HCT116 (cell line): Measurements from ENCODE around the gene CERS3. TPM values are rescaled to one million over a fixed set of nuclear protein-coding genes. Genes with fewer than 3 reads are reported as not detected.

ENCODE experiments used
- ATAC-seq: fragments of 200-7000 bp; cut with Tn5 transposase; 2 replicates; pipeline ENCODE4 v1.9.1; 2020; ENCODE audit warnings: mild to moderate bottlenecking, moderate library complexity
- BruUV-seq: library from RNA; stranded (reverse); fragments of 400-500 nt; replicated peaks from 2 replicates; lab custom pipeline; 2021; lab: Mats Ljungman, UMichigan
- CTCF ChIA-PET: fragments of 300-600 bp; sonication (Branson Sonifier 250); formaldehyde crosslinking; loops from one replicate; lab custom pipeline; 2021; ENCODE audit warnings: antibody characterized with exemption; lab: Charles Lee
- POLR2A ChIA-PET: fragments of 300-600, 350-600 bp; sonication (Branson Sonifier 250); formaldehyde crosslinking; loops from one replicate; lab custom pipeline; 2021; ENCODE audit warnings: antibody characterized with exemption; lab: Charles Lee
- RAD21 ChIA-PET, 2 experiments: fragments of 300-600 bp; sonication (Branson Sonifier 250); formaldehyde crosslinking; loops; one replicate each; lab custom pipeline; 2023; ENCODE audit warnings: low total read pairs in 2 of 2; ENCODE audit not compliant: uncharacterized antibody in 2 of 2, unreplicated experiment in 2 of 2, low non-redundant PET in 1 of 2; lab: Charles Lee
- DNase-seq: peaks from one replicate; pipeline ENCODE4 v3.0.0-alpha.2; 2010; ENCODE audit warnings: low read depth, low spot score
- H2AFZ ChIP-seq: fragments of 200-600 bp; shearing (Covaris generic), sonication (generic); 2 replicates; pipeline ENCODE4 v1.6.1; 2017; ENCODE audit warnings: low read depth, mixed run types, mixed read lengths, antibody characterized with exemption, low read length; ENCODE audit not compliant: poor library complexity, severe bottlenecking
- H3K27ac ChIP-seq: 2 replicates; pipeline ENCODE4 v1.5.1; 2012; ENCODE audit warnings: low read depth, low read length
- H3K27me3 ChIP-seq: fragments of 200-600 bp; sonication (generic); 2 replicates; pipeline ENCODE4 v1.6.1; 2016; ENCODE audit warnings: mixed run types, low read length, mixed read lengths; ENCODE audit not compliant: insufficient read depth
- H3K36me3 ChIP-seq, 2 experiments: fragments of 200-500 bp in 1 of 2; fragments of 200-600 bp in 1 of 2; sonication (Bioruptor generic) in 1 of 2; sonication (generic) in 1 of 2; 2 replicates each; pipeline versions ENCODE4 v1.5.1 to v1.6.1; 2014 to 2016; ENCODE audit warnings: low read length in 2 of 2, inconsistent platforms in 1 of 2, mixed read lengths in 1 of 2, mixed run types in 1 of 2; ENCODE audit not compliant: insufficient read depth in 2 of 2, control insufficient read depth in 1 of 2
- H3K4me1 ChIP-seq, 2 experiments: fragments of 200-600 bp in 1 of 2; sonication (generic) in 1 of 2; 2 replicates each; pipeline versions ENCODE4 v1.5.1 to v1.6.1; 2012 to 2017; ENCODE audit warnings: low read length in 2 of 2, inconsistent platforms in 1 of 2, mild to moderate bottlenecking in 1 of 2, mixed read lengths in 1 of 2, mixed run types in 1 of 2, moderate library complexity in 1 of 2; ENCODE audit not compliant: insufficient read depth in 2 of 2, control insufficient read depth in 1 of 2
- H3K4me2 ChIP-seq: fragments of 200-600 bp; sonication (generic); 2 replicates; pipeline ENCODE4 v1.6.1; 2017; ENCODE audit warnings: mixed run types, low read length, mixed read lengths
- H3K4me3 ChIP-seq, 2 experiments: fragments of 200-600 bp in 1 of 2; sonication (generic) in 1 of 2; replicated peaks in 1 of 2; 2 replicates each; pipeline ENCODE4 v1.5.1; 2011 to 2016; ENCODE audit warnings: low read length in 2 of 2, control low read depth in 1 of 2, low read depth in 1 of 2, mild to moderate bottlenecking in 1 of 2, mixed read lengths in 1 of 2, mixed run types in 1 of 2
- H3K79me2 ChIP-seq: fragments of 200-600 bp; sonication (generic); 2 replicates; pipeline ENCODE4 v1.6.1; 2017; ENCODE audit warnings: mild to moderate bottlenecking, mixed run types, low read length, moderate library complexity, mixed read lengths; ENCODE audit not compliant: insufficient read depth
- H3K9ac ChIP-seq: fragments of 200-600 bp; sonication (generic); 2 replicates; pipeline ENCODE4 v1.6.1; 2016; ENCODE audit warnings: low read length, mixed read lengths
- H3K9me2 ChIP-seq: fragments of 200-600 bp; sonication (generic), shearing (Covaris generic); 2 replicates; pipeline ENCODE4 v1.6.1; 2017; ENCODE audit warnings: mixed run types, mild to moderate bottlenecking, moderate library complexity; ENCODE audit not compliant: insufficient read depth
- H3K9me3 ChIP-seq, 2 experiments: fragments of 200-500 bp in 1 of 2; fragments of 200-600 bp in 1 of 2; sonication (Bioruptor generic) in 1 of 2; sonication (generic) in 1 of 2; 2 replicates each; pipeline ENCODE4 v1.6.1; 2014 to 2017; ENCODE audit warnings: low read length in 2 of 2, mixed read lengths in 2 of 2, inconsistent platforms in 1 of 2, low read depth in 1 of 2, mild to moderate bottlenecking in 1 of 2, mixed run types in 1 of 2, moderate library complexity in 1 of 2; ENCODE audit not compliant: control insufficient read depth in 1 of 2, insufficient read depth in 1 of 2
- H4K20me1 ChIP-seq: fragments of 200-600 bp; sonication (generic), shearing (Covaris generic); 2 replicates; pipeline ENCODE4 v1.6.1; 2017; ENCODE audit warnings: mixed run types, mild to moderate bottlenecking, moderate library complexity; ENCODE audit not compliant: insufficient read depth
- EGR1 ChIP-seq: IDR thresholded peaks from 2 replicates; pipeline ENCODE4 v1.6.1; 2012; ENCODE audit warnings: low read depth
- EZH2phosphoT487 ChIP-seq: fragments of 200-600 bp; IDR thresholded peaks from 2 replicates; pipeline ENCODE4 v1.6.1; 2018; ENCODE audit warnings: antibody characterized with exemption, borderline replicate concordance
- RAD21 ChIP-seq: IDR thresholded peaks from 2 replicates; pipeline ENCODE4 v1.6.1; 2012; ENCODE audit warnings: low read depth, mild to moderate bottlenecking
- YY1 ChIP-seq: IDR thresholded peaks from 2 replicates; pipeline ENCODE4 v1.6.1; 2011; ENCODE audit warnings: low read length, low read depth, moderate library complexity, mild to moderate bottlenecking; ENCODE audit not compliant: insufficient replicate concordance; ENCODE audit errors: extremely low read depth
- intact Hi-C: fragments of 100-400 bp; cut with micrococcal nuclease; formaldehyde crosslinking; loops from 2 replicates; pipeline ENCODE4 v1.10.0; 2022
- total RNA-seq: library from RNA; stranded (reverse); gene quantifications from one replicate; pipeline ENCODE4 v1.2.1, GENCODE V29; 2021; ENCODE audit not compliant: unreplicated experiment
- TF ChIP-seq, protein P1 (sequence below), 3 experiments: fragments of 200-600 bp in 1 of 3; sonication (generic) in 1 of 3; IDR thresholded peaks in 2 of 3; conservative IDR thresholded peaks in 1 of 3; 2 replicates each; pipeline ENCODE4 v1.5.1; 2012 to 2017; ENCODE audit warnings: low read depth in 2 of 3, low read length in 2 of 3, antibody characterized with exemption in 1 of 3, borderline replicate concordance in 1 of 3, control low read depth in 1 of 3, mild to moderate bottlenecking in 1 of 3, mixed read lengths in 1 of 3, mixed run types in 1 of 3, moderate library complexity in 1 of 3; ENCODE audit not compliant: insufficient read depth in 1 of 3

CERS3 gene
- total RNA-seq, 1 experiment from 2014 or later, result not detected

DNA sequence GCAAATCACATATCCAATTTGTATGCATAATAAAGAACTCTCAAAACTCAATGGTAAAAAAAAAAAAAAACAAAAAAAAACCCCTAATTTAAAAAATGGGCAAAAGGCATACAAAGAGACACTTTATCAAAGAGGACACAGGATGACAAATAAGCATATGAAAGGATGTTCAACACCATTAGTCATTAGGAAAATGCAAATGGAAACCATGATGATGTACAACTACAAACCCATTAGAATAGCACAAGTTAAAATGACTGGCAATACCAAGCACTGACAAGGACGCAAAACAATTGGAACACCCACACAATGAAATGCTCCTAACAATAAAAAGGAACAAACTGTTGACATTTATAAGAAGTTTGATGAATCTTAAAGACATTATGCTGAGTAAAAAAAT, 123.6 kb downstream of the CERS3 start (continued):
- no peak for TF ChIP-seq RAD21
- TF ChIP-seq, protein P1, sequence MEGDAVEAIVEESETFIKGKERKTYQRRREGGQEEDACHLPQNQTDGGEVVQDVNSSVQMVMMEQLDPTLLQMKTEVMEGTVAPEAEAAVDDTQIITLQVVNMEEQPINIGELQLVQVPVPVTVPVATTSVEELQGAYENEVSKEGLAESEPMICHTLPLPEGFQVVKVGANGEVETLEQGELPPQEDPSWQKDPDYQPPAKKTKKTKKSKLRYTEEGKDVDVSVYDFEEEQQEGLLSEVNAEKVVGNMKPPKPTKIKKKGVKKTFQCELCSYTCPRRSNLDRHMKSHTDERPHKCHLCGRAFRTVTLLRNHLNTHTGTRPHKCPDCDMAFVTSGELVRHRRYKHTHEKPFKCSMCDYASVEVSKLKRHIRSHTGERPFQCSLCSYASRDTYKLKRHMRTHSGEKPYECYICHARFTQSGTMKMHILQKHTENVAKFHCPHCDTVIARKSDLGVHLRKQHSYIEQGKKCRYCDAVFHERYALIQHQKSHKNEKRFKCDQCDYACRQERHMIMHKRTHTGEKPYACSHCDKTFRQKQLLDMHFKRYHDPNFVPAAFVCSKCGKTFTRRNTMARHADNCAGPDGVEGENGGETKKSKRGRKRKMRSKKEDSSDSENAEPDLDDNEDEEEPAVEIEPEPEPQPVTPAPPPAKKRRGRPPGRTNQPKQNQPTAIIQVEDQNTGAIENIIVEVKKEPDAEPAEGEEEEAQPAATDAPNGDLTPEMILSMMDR (IDR thresholded peaks at IDR 0.05 in 2 of 3, conservative IDR thresholded peaks at IDR 0.05 in 1 of 3; ENCODE audit: borderline replicate concordance in 1 of 3, insufficient read depth in 1 of 3, low read depth in 2 of 3, low read length in 2 of 3), result no peak
- TF ChIP-seq, all 23 proteins: peak for 0

DNA sequence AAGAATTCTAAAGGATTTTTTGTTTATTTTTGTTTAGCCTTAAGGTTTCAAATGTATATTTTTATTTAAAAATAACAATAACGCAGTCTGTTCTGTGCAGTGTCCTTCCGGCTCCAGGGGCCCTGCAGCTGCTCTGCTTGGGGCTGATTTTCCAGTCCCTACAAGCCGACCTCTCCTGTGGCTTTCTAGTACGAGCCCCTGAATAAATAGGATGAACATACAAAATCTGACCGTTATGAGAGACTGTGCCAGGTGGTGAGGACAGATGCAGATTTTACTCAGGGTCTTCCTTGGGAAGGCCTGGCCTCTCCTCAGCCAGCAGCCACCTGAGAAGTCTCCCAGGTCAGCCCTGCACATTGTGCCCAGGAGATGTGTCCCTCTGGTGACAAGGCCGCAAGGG, 127.8 kb downstream of the CERS3 start:
- Histone ChIP-seq H3K9me2 (no peaks in the 10 kb centered on the region), H2AFZ (no peak overlapping the region), H3K4me3 (no peak overlapping the region), H3K4me2 (no peak overlapping the region), H4K20me1 (no peaks in the 10 kb centered on the region), H3K27me3 (no peaks in the 10 kb centered on the region), H3K27ac (no peak overlapping the region), H3K79me2 (no peaks in the 10 kb centered on the region), H3K36me3 (no peaks in the 10 kb centered on the region), H3K9me3 (no peaks in the 10 kb centered on the region; a peak in 1 of 4 replicates), H3K4me1 (no peaks in the 10 kb centered on the region), H3K9ac (no peak overlapping the region)
- ChIA-PET CTCF (interaction anchor here (0.9 kb wide), 1 partner anchor 51 kb away, joined by 3 read pairs; no protein-coding TSS in a partner anchor), POLR2A (no interaction called here), RAD21 (no interaction called here)
- no peak for DNase-seq
- no peak for ATAC-seq
- intact Hi-C loops, result no loop called here
- no TSS peak for BruUV-seq
- TF ChIP-seq YY1 (no peak), EGR1 (no peak), EZH2phosphoT487 (no peak)
